GM23248 (cell line): ENCODE data around the gene SUPV3L1. TPM values are rescaled to one million over a fixed set of nuclear protein-coding genes. Genes with fewer than 3 reads are reported as not detected.
A peak's percentile ranks its signal among the peaks of the same experiment; 100 is the strongest.

Source experiments
- DNase-seq: peaks from one replicate; pipeline ENCODE4 v3.0.0-alpha.2; 2015
- H2AFZ ChIP-seq: fragments of 200-600 bp; sonication (generic); 2 replicates; pipeline ENCODE4 v1.6.1; 2016; ENCODE audit warnings: antibody characterized with exemption
- H3F3A ChIP-seq: fragments of 200-600 bp; sonication (generic); 2 replicates; pipeline ENCODE4 v1.6.1; 2016; ENCODE audit warnings: mild to moderate bottlenecking, antibody characterized with exemption, mixed run types; ENCODE audit not compliant: insufficient read depth
- H3K27ac ChIP-seq: fragments of 200-600 bp; sonication (generic); 2 replicates; pipeline ENCODE4 v1.5.1; 2016; ENCODE audit warnings: mild to moderate bottlenecking
- H3K27me3 ChIP-seq: fragments of 200-600 bp; sonication (generic); replicated peaks from 2 replicates; pipeline ENCODE4 v1.6.1; 2016; ENCODE audit warnings: mild to moderate bottlenecking; ENCODE audit not compliant: insufficient read depth
- H3K36me3 ChIP-seq: fragments of 200-600 bp; sonication (generic); 2 replicates; pipeline ENCODE4 v1.6.1; 2016; ENCODE audit warnings: low read depth, mild to moderate bottlenecking
- H3K4me1 ChIP-seq: fragments of 200-600 bp; sonication (generic); 2 replicates; pipeline ENCODE4 v1.6.1; 2016; ENCODE audit warnings: mild to moderate bottlenecking; ENCODE audit not compliant: insufficient read depth
- H3K4me2 ChIP-seq: fragments of 200-600 bp; sonication (generic); one replicate; pipeline ENCODE4 v1.6.1; 2016; ENCODE audit warnings: mild to moderate bottlenecking; ENCODE audit not compliant: unreplicated experiment
- H3K4me3 ChIP-seq: fragments of 200-600 bp; sonication (generic); 2 replicates; pipeline ENCODE4 v1.5.1; 2016; ENCODE audit warnings: mild to moderate bottlenecking
- H3K79me2 ChIP-seq: fragments of 200-600 bp; sonication (generic); 2 replicates; pipeline ENCODE4 v1.6.1; 2016; ENCODE audit warnings: mild to moderate bottlenecking; ENCODE audit not compliant: insufficient read depth
- H3K9ac ChIP-seq: fragments of 200-600 bp; sonication (generic); 2 replicates; pipeline ENCODE4 v1.6.1; 2016; ENCODE audit warnings: mild to moderate bottlenecking
- H3K9me2 ChIP-seq: fragments of 200-600 bp; sonication (generic); 2 replicates; pipeline ENCODE4 v1.6.1; 2016; ENCODE audit warnings: mixed run types, mild to moderate bottlenecking, moderate library complexity; ENCODE audit not compliant: insufficient read depth
- H3K9me3 ChIP-seq: fragments of 200-600 bp; sonication (generic); one replicate; pipeline ENCODE4 v1.6.1; 2017; ENCODE audit warnings: low read depth
- H4K20me1 ChIP-seq: fragments of 200-600 bp; sonication (generic); 2 replicates; pipeline ENCODE4 v1.6.0; 2016; ENCODE audit not compliant: insufficient read depth
- EZH2 ChIP-seq: fragments of 200-600 bp; sonication (generic); IDR thresholded peaks from 2 replicates; pipeline ENCODE4 v1.6.1; 2018; ENCODE audit warnings: antibody characterized with exemption, mild to moderate bottlenecking; ENCODE audit not compliant: insufficient read depth, poor library complexity, severe bottlenecking
- EZH2phosphoT487 ChIP-seq: fragments of 200-600 bp; sonication (generic); IDR thresholded peaks from 2 replicates; pipeline ENCODE4 v1.6.1; 2018; ENCODE audit warnings: antibody characterized with exemption, moderate library complexity, mild to moderate bottlenecking, low read depth; ENCODE audit not compliant: insufficient read depth
- WGBS, 2 experiments: methylation state at CpG; one replicate each; pipeline ENCODE4 v1.1.6; 2015 to 2017; ENCODE audit warnings: low lambda C conversion rate in 2 of 2, low coverage in 1 of 2; ENCODE audit errors: missing lambda C conversion rate in 2 of 2; 5-methylcytosine and 5-hydroxymethylcytosine counted together
- in situ Hi-C: fragments of 300-500 bp; cut with MboI; formaldehyde crosslinking; loops from 2 replicates; pipeline ENCODE4 v1.15.0; 2020
- polyA plus RNA-seq: library from polyadenylated mRNA; unstranded; fragments of >200 nt; fragmentation: Nextera tagmentation; extraction: Ambion mirVana; gene quantifications from 2 replicates; pipeline ENCODE4 v1.2.1, GENCODE V29; 2016
- total RNA-seq: library from RNA; depleted of rRNA; stranded (reverse); fragments of >200 nt; shearing (Covaris generic); gene quantifications from 2 replicates; pipeline ENCODE4 v1.2.3, GENCODE V29; 2014

The SUPV3L1 gene
- total and polyA plus RNA-seq, 2 experiments from 2014 or later, result 28.1 to 29.9 TPM

- peak overlapping the region; percentile 42; the same call in 1 of the 2 replicates for H3K9ac ChIP-seq
- no peak overlapping the region for H3K4me3 ChIP-seq
- H3K4me1 ChIP-seq, result peaks cover 39% of the 10 kb centered on the region
- H3K36me3 ChIP-seq, result no peaks in the 10 kb centered on the region
- H3K27ac ChIP-seq, result peak overlapping the region; percentile 36
- no peaks in the 10 kb centered on the region for H3K9me3 ChIP-seq
- WGBS, 2 experiments, result 49 to 53% methylated on average over 6 of the region's 6 CpGs
- H3F3A ChIP-seq, result peaks cover 21% of the 10 kb centered on the region
- H3K79me2 ChIP-seq, result no peaks in the 10 kb centered on the region
- DNase-seq, result peak; percentile 78
- no peaks in the 10 kb centered on the region for H3K9me2 ChIP-seq
- H2AFZ ChIP-seq, result no peak overlapping the region; the same call in 1 of the 2 replicates
- H3K27me3 ChIP-seq, result no peaks in the 10 kb centered on the region
- no peak for TF ChIP-seq EZH2
- TF ChIP-seq EZH2phosphoT487, result no peak
- no peaks in the 10 kb centered on the region for H4K20me1 ChIP-seq
- in situ Hi-C loops, result no loop called here
- no peak overlapping the region for H3K4me2 ChIP-seq
Measured at GRCh38 chr10:69239816-69240434, 59.9 kb downstream of the SUPV3L1 start.

GRCh38 chr10:69240455-69240854 is 60.4 kb downstream of the SUPV3L1 start:
- in situ Hi-C loops, result no loop called here

GRCh38 chr10:69241575-69241974 is 61.5 kb downstream of the SUPV3L1 start:
- peak overlapping the region; percentile 70 for H3K4me2 ChIP-seq
- peak overlapping the region; percentile 38 for H3K27ac ChIP-seq
- no peak overlapping the region for H3K9ac ChIP-seq
- H3K9me3 ChIP-seq, result no peaks in the 10 kb centered on the region
- TF ChIP-seq EZH2 (no peak), EZH2phosphoT487 (no peak)
- WGBS, 2 experiments, result 21 to 25% methylated on average over 7 of the region's 7 CpGs
- H3K9me2 ChIP-seq, result no peaks in the 10 kb centered on the region
- H3K4me3 ChIP-seq, result no peak overlapping the region
- no peaks in the 10 kb centered on the region for H3K79me2 ChIP-seq
- in situ Hi-C loops, result no loop called here
- H3K27me3 ChIP-seq, result no peaks in the 10 kb centered on the region
- H3F3A ChIP-seq, result peaks cover 21% of the 10 kb centered on the region
- H4K20me1 ChIP-seq, result no peaks in the 10 kb centered on the region
- H2AFZ ChIP-seq, result peak overlapping the region; percentile 38; the same call in 1 of the 2 replicates
- DNase-seq, result peak; percentile 87
- H3K4me1 ChIP-seq, result peaks cover 39% of the 10 kb centered on the region
- H3K36me3 ChIP-seq, result no peaks in the 10 kb centered on the region

More at GRCh38 chr10:69240455-69240854, 60.4 kb downstream of the SUPV3L1 start:
- no peak overlapping the region for H3K9ac ChIP-seq
- no peak overlapping the region; the same call in 1 of the 2 replicates for H3K27ac ChIP-seq
- TF ChIP-seq EZH2, result no peak
- TF ChIP-seq EZH2phosphoT487, result no peak
- no peak overlapping the region for H3K4me2 ChIP-seq
- H3K27me3 ChIP-seq, result no peaks in the 10 kb centered on the region
- no peaks in the 10 kb centered on the region for H3K9me3 ChIP-seq
- H3K9me2 ChIP-seq, result no peaks in the 10 kb centered on the region
- H3K4me1 ChIP-seq, result peaks cover 39% of the 10 kb centered on the region
- no peaks in the 10 kb centered on the region for H3K36me3 ChIP-seq
- H2AFZ ChIP-seq, result no peak overlapping the region
- DNase-seq, result no peak
- H3K4me3 ChIP-seq, result no peak overlapping the region
- no peaks in the 10 kb centered on the region for H3K79me2 ChIP-seq
- H4K20me1 ChIP-seq, result no peaks in the 10 kb centered on the region
- 89 to 93% methylated on average over 11 of the region's 11 CpGs for WGBS, 2 experiments
- H3F3A ChIP-seq, result peaks cover 21% of the 10 kb centered on the region

- in situ Hi-C loops, result no loop called here
- peaks cover 39% of the 10 kb centered on the region for H3K4me1 ChIP-seq
- TF ChIP-seq EZH2 (no peak), EZH2phosphoT487 (no peak)
Measured at GRCh38 chr10:69242040-69242851, 62.2 kb downstream of the SUPV3L1 start.

More at GRCh38 chr10:69242040-69242851, 62.2 kb downstream of the SUPV3L1 start:
- H3K4me3 ChIP-seq, result no peak overlapping the region
- H3K27me3 ChIP-seq, result no peaks in the 10 kb centered on the region
- H3K9me3 ChIP-seq, result no peaks in the 10 kb centered on the region
- H3K9ac ChIP-seq, result no peak overlapping the region
- H3K4me2 ChIP-seq, result peak overlapping the region; percentile 70
- peaks cover 21% of the 10 kb centered on the region for H3F3A ChIP-seq
- no peaks in the 10 kb centered on the region for H3K79me2 ChIP-seq
- H3K9me2 ChIP-seq, result no peaks in the 10 kb centered on the region
- peak overlapping the region; percentile 38 for H3K27ac ChIP-seq
- no peaks in the 10 kb centered on the region for H3K36me3 ChIP-seq
- H4K20me1 ChIP-seq, result no peaks in the 10 kb centered on the region
- peak overlapping the region; percentile 38; the same call in 1 of the 2 replicates for H2AFZ ChIP-seq
- 75 to 80% methylated on average over 11 of the region's 11 CpGs for WGBS, 2 experiments
- DNase-seq, result no peak
